ENCODE measurements around the gene ELOVL6. TPM values are rescaled to one million over a fixed set of nuclear protein-coding genes. Genes with fewer than 3 reads are reported as not detected.

Gene ELOVL6
- total RNA-seq, 4 donors from 2014 or later, result 11.3 to 31.6 (median 24.2) TPM

DNA sequence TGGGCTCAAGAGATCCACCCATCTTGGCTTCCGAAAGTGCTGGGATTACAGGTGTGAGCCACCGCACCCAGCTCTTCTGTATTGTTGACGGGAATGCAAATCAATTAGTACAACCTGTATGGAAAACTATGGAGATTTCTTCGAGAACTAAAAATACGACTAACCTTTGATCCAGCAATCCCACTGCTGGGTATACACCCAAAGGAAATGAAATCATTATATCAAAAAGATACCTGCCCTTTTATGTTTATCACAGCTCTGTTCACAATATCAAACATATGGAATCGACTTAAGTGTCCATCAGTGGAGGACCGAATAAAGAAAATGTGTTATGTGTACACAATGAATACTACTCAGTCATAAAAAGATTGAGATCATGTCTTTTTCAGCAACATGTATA is 49.3 kb downstream of the ELOVL6 start:
- Histone ChIP-seq H3K4me1 (no peaks in the 10 kb centered on the region), H3K27me3 (no peaks in the 10 kb centered on the region), H3K4me3 (no peak overlapping the region), H3K9me3 (no peaks in the 10 kb centered on the region), H3K36me3 (no peaks in the 10 kb centered on the region), H3K27ac (no peak overlapping the region)
- WGBS, result 93% methylated on average over 7 of the region's 7 CpGs
- no peak for DNase-seq (ENCODE audit: low spot score in 2 of 2)
- TF ChIP-seq EP300 (IDR thresholded peaks at IDR 0.05) (no peak), POLR2A (IDR thresholded peaks at IDR 0.05) (no peak), POLR2AphosphoS5 (IDR thresholded peaks at IDR 0.05) (no peak)
- TF ChIP-seq, protein P1, sequence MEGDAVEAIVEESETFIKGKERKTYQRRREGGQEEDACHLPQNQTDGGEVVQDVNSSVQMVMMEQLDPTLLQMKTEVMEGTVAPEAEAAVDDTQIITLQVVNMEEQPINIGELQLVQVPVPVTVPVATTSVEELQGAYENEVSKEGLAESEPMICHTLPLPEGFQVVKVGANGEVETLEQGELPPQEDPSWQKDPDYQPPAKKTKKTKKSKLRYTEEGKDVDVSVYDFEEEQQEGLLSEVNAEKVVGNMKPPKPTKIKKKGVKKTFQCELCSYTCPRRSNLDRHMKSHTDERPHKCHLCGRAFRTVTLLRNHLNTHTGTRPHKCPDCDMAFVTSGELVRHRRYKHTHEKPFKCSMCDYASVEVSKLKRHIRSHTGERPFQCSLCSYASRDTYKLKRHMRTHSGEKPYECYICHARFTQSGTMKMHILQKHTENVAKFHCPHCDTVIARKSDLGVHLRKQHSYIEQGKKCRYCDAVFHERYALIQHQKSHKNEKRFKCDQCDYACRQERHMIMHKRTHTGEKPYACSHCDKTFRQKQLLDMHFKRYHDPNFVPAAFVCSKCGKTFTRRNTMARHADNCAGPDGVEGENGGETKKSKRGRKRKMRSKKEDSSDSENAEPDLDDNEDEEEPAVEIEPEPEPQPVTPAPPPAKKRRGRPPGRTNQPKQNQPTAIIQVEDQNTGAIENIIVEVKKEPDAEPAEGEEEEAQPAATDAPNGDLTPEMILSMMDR (IDR thresholded peaks at IDR 0.05), result no peak

DNA sequence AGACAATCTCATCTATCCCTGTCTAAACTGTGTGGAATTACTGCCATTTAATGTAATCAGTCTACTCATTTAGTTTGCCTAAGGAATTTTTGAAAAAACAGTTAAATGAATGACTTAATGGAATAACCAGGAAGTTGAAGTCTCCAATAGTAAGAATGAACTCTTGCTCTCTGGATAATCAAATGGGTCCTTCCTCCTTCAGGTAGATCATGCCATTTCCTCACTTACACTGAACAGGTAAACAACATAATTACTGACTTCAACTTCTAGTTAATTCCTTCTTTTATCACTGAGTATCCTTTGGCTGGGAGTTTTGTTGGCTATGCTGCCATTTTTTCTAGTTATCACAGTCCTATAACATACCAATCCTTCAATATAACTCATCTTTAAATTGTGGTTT is 56.0 kb downstream of the ELOVL6 start:
- no peaks in the 10 kb centered on the region for H3K27me3 ChIP-seq
- H3K9me3 ChIP-seq, result no peaks in the 10 kb centered on the region
- H3K4me1 ChIP-seq, result no peaks in the 10 kb centered on the region
- no peak overlapping the region for H3K27ac ChIP-seq
- TF ChIP-seq EP300 (IDR thresholded peaks at IDR 0.05), result no peak
- TF ChIP-seq POLR2AphosphoS5 (IDR thresholded peaks at IDR 0.05), result no peak
- TF ChIP-seq, protein P1 (IDR thresholded peaks at IDR 0.05), result no peak
- TF ChIP-seq POLR2A (IDR thresholded peaks at IDR 0.05), result no peak
- DNase-seq (ENCODE audit: low spot score in 2 of 2), result no peak
- H3K36me3 ChIP-seq, result no peaks in the 10 kb centered on the region
- H3K4me3 ChIP-seq, result no peak overlapping the region

DNA sequence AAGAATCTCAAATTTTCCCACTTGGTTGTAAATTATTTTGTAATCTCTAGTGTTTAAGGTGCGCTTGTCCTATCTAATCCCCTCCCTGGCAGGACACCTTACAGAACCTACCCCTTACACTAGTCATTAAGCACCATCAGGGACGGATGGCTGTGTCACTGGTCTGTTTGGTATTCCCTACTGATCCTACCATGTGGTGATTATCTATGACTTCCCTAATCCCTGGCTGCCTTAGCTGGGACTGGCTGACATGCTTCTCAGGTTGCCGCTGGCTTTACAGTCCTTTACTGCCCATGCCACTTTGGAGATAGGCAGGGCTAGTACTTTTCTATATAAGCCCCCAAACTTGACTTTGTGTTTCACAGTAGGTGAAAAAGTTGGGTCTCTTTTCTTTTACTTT is 58.6 kb downstream of the ELOVL6 start:
- Histone ChIP-seq H3K9me3 (no peaks in the 10 kb centered on the region), H3K27me3 (no peaks in the 10 kb centered on the region), H3K36me3 (no peaks in the 10 kb centered on the region), H3K27ac (no peak overlapping the region), H3K4me3 (no peak overlapping the region), H3K4me1 (no peaks in the 10 kb centered on the region)
- DNase-seq (ENCODE audit: low spot score in 2 of 2), result no peak
- no peak for TF ChIP-seq POLR2A (IDR thresholded peaks at IDR 0.05)
- TF ChIP-seq POLR2AphosphoS5 (IDR thresholded peaks at IDR 0.05), result no peak
- TF ChIP-seq EP300 (IDR thresholded peaks at IDR 0.05), result no peak
- TF ChIP-seq, protein P1 (IDR thresholded peaks at IDR 0.05), result no peak
- 85% methylated on average over 3 of the region's 3 CpGs for WGBS

DNA sequence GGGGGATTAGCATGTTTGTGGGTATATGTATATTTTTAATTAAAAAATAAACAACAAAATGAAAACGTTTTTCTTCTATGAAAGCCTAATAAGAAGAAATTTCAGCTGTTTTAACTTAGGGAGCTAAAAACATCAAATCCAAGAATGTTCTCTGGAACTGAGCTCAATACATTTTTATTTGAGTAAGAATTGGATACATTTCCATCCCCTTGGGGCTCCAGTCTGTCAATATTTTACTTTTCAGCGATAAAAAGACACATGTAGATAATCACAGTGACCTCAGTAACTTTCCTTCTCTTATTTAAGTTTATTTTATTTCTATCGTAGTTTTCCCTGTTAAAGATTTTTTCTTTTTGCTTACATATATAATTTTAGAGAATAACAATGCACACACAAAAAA is 59.3 kb downstream of the ELOVL6 start:
- no peaks in the 10 kb centered on the region for H3K9me3 ChIP-seq
- no peak for DNase-seq (ENCODE audit: low spot score in 2 of 2)
- no peaks in the 10 kb centered on the region for H3K4me1 ChIP-seq
- no peaks in the 10 kb centered on the region for H3K36me3 ChIP-seq
- 38% methylated on average over 3 of the region's 3 CpGs for WGBS
- H3K27me3 ChIP-seq, result no peaks in the 10 kb centered on the region
- TF ChIP-seq, protein P1 (IDR thresholded peaks at IDR 0.05), result no peak
- TF ChIP-seq POLR2A (IDR thresholded peaks at IDR 0.05), result no peak
- no peak for TF ChIP-seq POLR2AphosphoS5 (IDR thresholded peaks at IDR 0.05)
- no peak for TF ChIP-seq EP300 (IDR thresholded peaks at IDR 0.05)
- H3K4me3 ChIP-seq, result no peak overlapping the region
- no peak overlapping the region for H3K27ac ChIP-seq

DNA sequence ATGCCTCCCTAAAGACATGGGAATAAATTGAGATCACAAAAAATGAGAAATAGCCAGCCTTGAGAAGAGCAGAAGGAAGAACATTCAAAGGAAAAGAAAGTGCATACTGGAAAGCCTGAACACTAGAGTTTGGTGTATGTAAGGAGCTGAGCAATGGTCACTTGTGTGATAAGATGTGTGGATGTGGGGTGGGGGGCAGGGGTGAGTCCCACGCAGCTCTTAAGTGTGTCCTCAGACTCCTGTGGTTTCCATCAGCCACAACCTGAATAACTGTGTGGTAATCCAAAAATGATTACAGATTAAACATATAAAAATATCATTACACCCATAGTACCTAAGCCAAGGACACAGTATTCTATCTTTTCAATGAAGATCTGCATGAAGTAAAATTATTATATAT is 59.9 kb downstream of the ELOVL6 start:
- H3K9me3 ChIP-seq, result no peaks in the 10 kb centered on the region
- DNase-seq (ENCODE audit: low spot score in 2 of 2), result no peak
- H3K36me3 ChIP-seq, result no peaks in the 10 kb centered on the region
- H3K27ac ChIP-seq, result no peak overlapping the region
- TF ChIP-seq POLR2A (IDR thresholded peaks at IDR 0.05), result no peak
- TF ChIP-seq POLR2AphosphoS5 (IDR thresholded peaks at IDR 0.05), result no peak
- TF ChIP-seq, protein P1 (IDR thresholded peaks at IDR 0.05), result no peak
- TF ChIP-seq EP300 (IDR thresholded peaks at IDR 0.05), result no peak
- H3K4me3 ChIP-seq, result no peak overlapping the region
- H3K4me1 ChIP-seq, result no peaks in the 10 kb centered on the region
- no peaks in the 10 kb centered on the region for H3K27me3 ChIP-seq
- 61% methylated on average over 1 of the region's 1 CpG for WGBS
